Measurements from ENCODE around the gene C11orf98. TPM values are rescaled to one million over a fixed set of nuclear protein-coding genes. Genes with fewer than 3 reads are reported as not detected.
"Not testable (repeated sequence)": the region's sequence is repeated elsewhere in the genome, so short reads cannot be mapped to it uniquely, and the experiment has no call there.

The C11orf98 gene
- polyA plus RNA-seq, 1 donor from 2014 or later: 92.0 TPM

GRCh38 chr11:62616957-62617356 lies 48.1 kb downstream of the C11orf98 start:
- not testable (repeated sequence) for H4K20me1 ChIP-seq (ENCODE audit: insufficient read depth); H3K79me2 ChIP-seq (replicated peaks; ENCODE audit: insufficient read depth, low read length); H2AFZ ChIP-seq (ENCODE audit: low read depth, low read length); H3K9ac ChIP-seq (ENCODE audit: low read length); H3K36me3 ChIP-seq (ENCODE audit: insufficient read depth, low read length); H3F3A ChIP-seq (ENCODE audit: insufficient read depth, low read length, poor library complexity, severe bottlenecking); H3K27me3 ChIP-seq (ENCODE audit: insufficient read depth, low read depth, low read length); H3K9me3 ChIP-seq (ENCODE audit: low read length); H3K4me3 ChIP-seq (ENCODE audit: low read length); H3K27ac ChIP-seq (ENCODE audit: low read length); H3K4me2 ChIP-seq (ENCODE audit: low read length); H3K9me2 ChIP-seq (ENCODE audit: insufficient read depth, low read length)

- H3K27me3 ChIP-seq (ENCODE audit: insufficient read depth, low read depth, low read length): peaks cover 8% of the 10 kb centered on the region
- no peaks in the 10 kb centered on the region for H3K9me3 ChIP-seq (ENCODE audit: low read length)
- no peak overlapping the region for H3K27ac ChIP-seq (ENCODE audit: low read length)
- TF ChIP-seq MXI1 (conservative IDR thresholded peaks at IDR 0.05; ENCODE audit: poor library complexity, severe bottlenecking) (no peak), CTCF (IDR thresholded peaks at IDR 0.05; ENCODE audit: poor library complexity, severe bottlenecking) (no peak), RAD21 (conservative IDR thresholded peaks at IDR 0.05) (no peak), SMC3 (conservative IDR thresholded peaks at IDR 0.05; ENCODE audit: poor library complexity) (no peak), TAF1 (IDR thresholded peaks at IDR 0.05; ENCODE audit: low read depth) (no peak), EP300 (conservative IDR thresholded peaks at IDR 0.05; ENCODE audit: poor library complexity, severe bottlenecking) (no peak), EZH2 (IDR thresholded peaks at IDR 0.05; ENCODE audit: borderline replicate concordance, insufficient read depth, low read length, poor library complexity, severe bottlenecking) (no peak), REST (IDR thresholded peaks at IDR 0.05; ENCODE audit: borderline replicate concordance) (no peak), POLR2AphosphoS5 (IDR thresholded peaks at IDR 0.05) (no peak)
- no peak overlapping the region for H3K4me2 ChIP-seq (ENCODE audit: low read length)
- H3K9me2 ChIP-seq (ENCODE audit: insufficient read depth, low read length): no peaks in the 10 kb centered on the region
- peaks cover 3% of the 10 kb centered on the region for H3K79me2 ChIP-seq (replicated peaks; ENCODE audit: insufficient read depth, low read length)
- H3F3A ChIP-seq (ENCODE audit: insufficient read depth, low read length, poor library complexity, severe bottlenecking): no peaks in the 10 kb centered on the region
- no peak overlapping the region for H3K9ac ChIP-seq (ENCODE audit: low read length)
- no peaks in the 10 kb centered on the region for H3K36me3 ChIP-seq (ENCODE audit: insufficient read depth, low read length)
- H3K4me3 ChIP-seq (ENCODE audit: low read length): no peak overlapping the region
- H4K20me1 ChIP-seq (ENCODE audit: insufficient read depth): no peaks in the 10 kb centered on the region
- no peak overlapping the region for H2AFZ ChIP-seq (ENCODE audit: low read depth, low read length)
Observed at GRCh38 chr11:62615521-62615920, 49.5 kb downstream of the C11orf98 start.

GRCh38 chr11:62614275-62614674 lies 50.7 kb downstream of the C11orf98 start:
- H3K27ac ChIP-seq (ENCODE audit: low read length): no peak overlapping the region
- peaks cover 8% of the 10 kb centered on the region for H3K27me3 ChIP-seq (ENCODE audit: insufficient read depth, low read depth, low read length)
- H2AFZ ChIP-seq (ENCODE audit: low read depth, low read length): no peak overlapping the region
- H3K9ac ChIP-seq (ENCODE audit: low read length): no peak overlapping the region
- H3K9me3 ChIP-seq (ENCODE audit: low read length): no peaks in the 10 kb centered on the region
- no peaks in the 10 kb centered on the region for H3K36me3 ChIP-seq (ENCODE audit: insufficient read depth, low read length)
- H3K4me2 ChIP-seq (ENCODE audit: low read length): no peak overlapping the region
- H4K20me1 ChIP-seq (ENCODE audit: insufficient read depth): no peaks in the 10 kb centered on the region
- H3K4me3 ChIP-seq (ENCODE audit: low read length): no peak overlapping the region
- TF ChIP-seq EP300 (conservative IDR thresholded peaks at IDR 0.05; ENCODE audit: poor library complexity, severe bottlenecking) (no peak), POLR2AphosphoS5 (IDR thresholded peaks at IDR 0.05) (no peak), TAF1 (IDR thresholded peaks at IDR 0.05; ENCODE audit: low read depth) (no peak), REST (IDR thresholded peaks at IDR 0.05; ENCODE audit: borderline replicate concordance) (no peak), SMC3 (conservative IDR thresholded peaks at IDR 0.05; ENCODE audit: poor library complexity) (no peak), RAD21 (conservative IDR thresholded peaks at IDR 0.05) (no peak), CTCF (IDR thresholded peaks at IDR 0.05; ENCODE audit: poor library complexity, severe bottlenecking) (no peak), MXI1 (conservative IDR thresholded peaks at IDR 0.05; ENCODE audit: poor library complexity, severe bottlenecking) (no peak), EZH2 (IDR thresholded peaks at IDR 0.05; ENCODE audit: borderline replicate concordance, insufficient read depth, low read length, poor library complexity, severe bottlenecking) (no peak)
- no peaks in the 10 kb centered on the region for H3F3A ChIP-seq (ENCODE audit: insufficient read depth, low read length, poor library complexity, severe bottlenecking)
- H3K9me2 ChIP-seq (ENCODE audit: insufficient read depth, low read length): no peaks in the 10 kb centered on the region
- no peaks in the 10 kb centered on the region for H3K79me2 ChIP-seq (replicated peaks; ENCODE audit: insufficient read depth, low read length)

All from neural cell (in vitro differentiated cells).